GM19238 (cell line): ENCODE data around the gene TNS3.

Source experiments
- DNase-seq: peaks from one replicate; pipeline ENCODE4 v3.0.0; 2011; ENCODE audit warnings: low spot score; ENCODE audit not compliant: insufficient read length

Gene TNS3

DNA sequence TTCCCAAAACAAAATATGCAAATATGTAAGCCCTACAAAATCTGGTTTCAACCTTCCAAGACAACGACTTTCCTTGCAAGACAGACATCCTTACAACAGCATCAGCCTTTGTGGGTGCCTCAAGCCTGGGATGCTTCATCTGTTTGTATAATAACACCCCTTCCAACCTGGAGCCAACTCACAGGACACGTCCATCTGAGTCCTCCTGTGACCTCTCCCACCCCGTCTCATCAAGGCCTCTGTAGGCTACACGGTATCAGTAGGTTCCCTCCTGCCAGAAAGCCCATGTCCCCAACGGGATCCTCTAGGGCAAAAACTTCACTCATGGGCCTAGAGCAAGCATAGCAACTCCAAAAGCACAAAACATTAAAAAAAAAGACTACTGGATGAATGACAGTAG is 173.2 kb downstream of the TNS3 start:
- no peak for DNase-seq

DNA sequence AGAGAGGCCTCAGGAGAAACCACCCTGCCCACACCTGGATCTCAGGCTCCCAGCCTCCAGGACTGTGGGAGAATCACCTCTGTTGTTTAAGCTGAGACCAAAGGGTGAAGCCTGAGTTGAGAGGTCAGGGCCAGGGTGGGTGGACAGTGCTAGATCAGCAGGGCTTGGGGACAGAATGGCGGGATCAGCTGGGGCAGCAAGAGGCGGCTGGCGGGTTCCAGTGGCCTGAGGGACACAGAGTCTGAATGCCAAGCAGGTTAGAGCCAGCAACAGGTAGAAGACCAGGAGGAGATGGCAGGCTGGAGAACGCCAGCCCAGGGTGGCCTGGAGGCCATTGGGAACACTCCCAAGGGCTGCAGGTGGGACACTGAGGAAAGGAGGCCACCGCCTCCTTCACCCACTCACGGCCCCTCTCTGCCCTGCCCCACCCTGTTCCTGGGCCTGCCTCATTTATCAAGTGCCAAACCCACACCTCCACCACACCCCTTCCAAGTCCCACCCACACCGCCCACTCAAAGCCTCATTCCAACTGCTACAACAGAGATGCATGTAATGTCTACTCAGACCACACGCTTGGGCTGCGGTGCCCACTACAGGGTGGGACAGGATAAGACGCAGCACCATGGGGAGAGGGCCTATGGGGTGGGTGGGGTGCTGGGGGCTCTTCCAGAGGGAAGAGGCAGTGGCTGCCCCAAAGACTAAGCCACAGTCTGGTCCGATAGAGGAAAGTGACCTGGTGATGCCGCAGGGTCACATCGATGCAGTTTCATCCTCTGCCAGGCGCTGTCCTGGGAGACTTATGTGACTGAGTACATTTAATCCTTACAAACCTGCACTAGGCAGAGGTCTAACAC is 173.9 kb downstream of the TNS3 start:
- no peak for DNase-seq

DNA sequence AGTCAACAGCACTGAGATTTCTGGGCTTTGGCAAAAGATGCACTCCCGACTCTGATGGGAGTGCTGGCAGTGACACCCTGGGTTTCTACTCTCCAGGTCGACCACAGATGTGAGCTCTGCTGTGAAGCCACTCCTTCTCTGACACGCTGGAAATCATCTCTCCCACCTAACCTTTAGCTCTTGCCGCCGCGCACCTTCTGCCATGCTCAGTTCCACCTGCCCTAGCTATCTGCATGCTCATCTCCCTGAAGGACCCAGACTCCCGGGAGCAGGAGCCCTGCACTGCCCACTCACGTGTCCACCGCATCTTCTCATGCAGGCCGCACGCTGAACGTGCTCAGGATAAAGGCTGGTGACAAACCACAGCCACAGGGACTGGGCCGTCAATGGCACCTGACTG is 174.8 kb downstream of the TNS3 start:
- no peak for DNase-seq

DNA sequence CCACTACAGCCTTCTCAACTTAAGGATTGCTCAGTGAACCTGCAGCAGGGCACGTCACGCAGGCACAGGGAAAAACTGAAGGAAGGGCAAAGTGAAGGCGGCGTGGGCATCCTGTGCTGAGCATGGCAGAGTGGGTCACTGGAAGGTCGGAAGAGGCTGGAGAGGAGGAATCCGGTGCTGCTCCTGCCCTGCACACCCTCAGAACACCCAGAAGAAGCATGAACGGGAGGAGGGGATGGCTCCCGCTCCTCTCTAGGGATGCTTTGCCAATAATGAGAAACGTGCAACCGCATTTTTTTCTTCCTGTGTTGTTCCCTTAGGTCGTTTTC is 175.1 kb downstream of the TNS3 start:
- no peak for DNase-seq

DNA sequence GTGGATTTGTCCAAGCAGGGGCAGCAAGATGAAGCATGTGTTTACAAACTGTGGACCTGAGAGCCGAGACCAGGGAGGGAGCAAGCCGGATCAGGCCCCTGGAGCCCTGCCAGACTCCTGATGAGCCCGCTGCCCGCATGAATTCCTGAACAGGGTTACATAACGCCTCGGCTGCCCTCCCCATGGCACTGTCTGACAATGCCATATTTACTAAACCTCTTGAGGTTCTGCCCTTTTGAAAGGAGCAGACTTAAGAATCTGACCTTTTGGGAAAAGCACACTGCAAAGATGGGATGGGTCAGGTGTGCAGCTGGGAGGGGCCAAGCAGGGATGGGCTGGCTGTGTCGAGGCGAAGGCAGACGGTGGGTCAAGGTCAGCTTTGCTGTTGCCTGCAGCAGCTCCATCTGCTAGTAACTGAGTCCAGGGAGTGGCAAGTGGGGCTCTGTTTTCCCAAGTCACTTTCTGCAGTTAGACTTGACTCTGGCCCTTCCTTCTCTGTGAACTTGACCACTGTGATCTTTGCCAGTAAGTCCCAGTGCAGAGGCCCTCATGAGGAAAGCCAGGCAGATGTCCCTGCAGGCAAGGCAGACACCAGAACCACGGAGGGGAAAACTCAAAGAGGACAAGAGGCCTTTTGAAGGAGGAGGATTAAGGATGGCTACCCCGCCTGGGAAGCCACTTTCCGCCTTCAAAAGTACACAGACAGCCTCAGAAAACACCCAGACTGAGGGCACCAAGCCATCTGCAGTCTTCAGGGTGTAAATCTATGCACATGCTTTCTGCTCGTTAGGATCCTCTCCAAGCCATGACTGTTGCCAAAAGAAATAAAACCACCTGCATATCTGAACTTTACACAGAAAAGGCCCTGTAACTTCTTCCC is 175.8 kb downstream of the TNS3 start:
- no peak for DNase-seq

DNA sequence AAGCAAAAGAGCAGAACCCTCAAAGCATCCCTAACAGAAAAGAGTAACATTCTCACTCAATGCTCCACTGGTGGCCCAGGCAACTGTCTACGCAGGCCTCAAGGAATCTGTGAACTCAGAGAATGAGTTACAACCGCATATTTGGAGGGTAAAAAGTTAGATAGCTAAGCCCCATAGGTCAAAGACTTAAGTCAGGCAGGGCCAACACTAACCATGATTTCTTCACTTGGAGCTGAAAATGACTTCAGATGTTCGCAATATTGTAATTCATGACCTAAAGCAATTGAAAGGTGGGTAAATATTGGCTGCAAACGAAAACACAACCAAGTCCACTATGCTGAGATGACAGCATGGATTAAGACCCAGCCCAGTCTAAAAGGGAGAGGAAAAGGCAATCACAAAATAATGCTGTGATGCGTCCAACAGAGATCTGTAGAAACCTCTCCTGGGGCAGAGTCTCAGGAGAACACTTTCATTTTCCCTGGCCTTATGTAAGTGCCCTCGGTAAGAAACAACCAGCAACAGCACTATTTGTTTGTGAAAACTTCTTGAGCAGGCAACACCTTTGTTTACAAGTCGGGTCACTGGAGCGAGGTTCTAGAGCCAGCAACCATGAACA is 176.5 kb downstream of the TNS3 start:
- no peak for DNase-seq

DNA sequence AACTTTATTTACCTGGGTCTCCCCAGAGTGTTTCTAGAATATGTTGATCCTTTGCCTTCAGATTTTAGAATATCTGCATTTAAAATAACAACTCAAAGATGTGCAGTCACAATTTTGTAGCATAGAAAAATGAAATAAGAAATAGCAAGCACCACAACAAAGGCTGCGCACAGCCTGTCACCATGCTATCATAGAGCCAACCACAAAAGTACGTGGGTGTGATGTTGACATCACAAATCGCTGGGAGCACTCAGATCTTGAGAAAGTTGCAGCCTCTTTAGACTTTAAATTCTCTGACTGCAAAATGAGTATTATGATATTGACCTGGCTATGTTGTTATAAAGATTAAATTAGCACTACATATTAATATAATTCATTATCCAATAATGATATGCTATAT is 177.9 kb downstream of the TNS3 start:
- no peak for DNase-seq

DNA sequence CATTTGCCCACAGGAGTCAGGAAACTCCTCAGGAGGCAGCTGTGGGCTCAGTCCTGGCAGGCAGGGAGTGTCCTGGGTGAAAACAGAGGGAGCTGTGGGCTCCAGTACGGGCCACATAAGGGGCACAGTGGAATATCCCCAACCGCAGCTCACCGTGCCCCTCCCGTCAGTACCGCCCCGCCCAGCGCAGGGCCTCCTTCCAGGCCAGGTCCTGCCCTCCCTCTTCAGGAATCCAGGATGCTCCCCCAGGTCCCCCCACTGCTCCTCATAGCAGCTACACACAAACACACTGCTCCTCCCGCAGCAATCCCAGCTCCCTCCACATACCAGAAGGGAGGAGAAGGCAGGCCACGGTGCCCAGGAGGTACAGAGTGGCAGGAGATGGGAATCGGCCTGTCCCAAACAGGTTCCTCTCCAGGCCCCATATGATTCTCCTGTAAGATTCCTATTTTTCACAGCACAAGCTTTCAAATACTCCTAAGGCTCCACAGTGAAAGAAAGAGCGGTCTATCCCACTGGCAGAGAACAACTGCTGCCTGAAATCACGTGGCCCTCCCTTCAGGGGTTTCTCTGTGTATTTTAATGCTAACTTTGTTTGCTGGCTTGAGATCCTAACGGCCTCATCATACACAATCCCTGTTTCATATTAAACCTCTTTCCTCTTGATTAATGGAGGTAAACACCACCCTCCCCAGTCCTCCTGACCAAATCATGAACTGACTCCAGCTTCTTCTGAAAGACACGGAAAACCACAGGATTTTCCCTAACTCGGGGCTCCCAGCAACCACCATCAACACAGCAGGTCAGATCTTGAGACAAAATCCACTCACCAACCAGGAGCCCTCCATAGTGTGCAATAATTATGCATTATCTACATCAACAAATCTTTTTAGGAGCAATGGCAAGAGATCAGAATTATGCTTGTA is 178.7 kb downstream of the TNS3 start:
- no peak for DNase-seq

DNA sequence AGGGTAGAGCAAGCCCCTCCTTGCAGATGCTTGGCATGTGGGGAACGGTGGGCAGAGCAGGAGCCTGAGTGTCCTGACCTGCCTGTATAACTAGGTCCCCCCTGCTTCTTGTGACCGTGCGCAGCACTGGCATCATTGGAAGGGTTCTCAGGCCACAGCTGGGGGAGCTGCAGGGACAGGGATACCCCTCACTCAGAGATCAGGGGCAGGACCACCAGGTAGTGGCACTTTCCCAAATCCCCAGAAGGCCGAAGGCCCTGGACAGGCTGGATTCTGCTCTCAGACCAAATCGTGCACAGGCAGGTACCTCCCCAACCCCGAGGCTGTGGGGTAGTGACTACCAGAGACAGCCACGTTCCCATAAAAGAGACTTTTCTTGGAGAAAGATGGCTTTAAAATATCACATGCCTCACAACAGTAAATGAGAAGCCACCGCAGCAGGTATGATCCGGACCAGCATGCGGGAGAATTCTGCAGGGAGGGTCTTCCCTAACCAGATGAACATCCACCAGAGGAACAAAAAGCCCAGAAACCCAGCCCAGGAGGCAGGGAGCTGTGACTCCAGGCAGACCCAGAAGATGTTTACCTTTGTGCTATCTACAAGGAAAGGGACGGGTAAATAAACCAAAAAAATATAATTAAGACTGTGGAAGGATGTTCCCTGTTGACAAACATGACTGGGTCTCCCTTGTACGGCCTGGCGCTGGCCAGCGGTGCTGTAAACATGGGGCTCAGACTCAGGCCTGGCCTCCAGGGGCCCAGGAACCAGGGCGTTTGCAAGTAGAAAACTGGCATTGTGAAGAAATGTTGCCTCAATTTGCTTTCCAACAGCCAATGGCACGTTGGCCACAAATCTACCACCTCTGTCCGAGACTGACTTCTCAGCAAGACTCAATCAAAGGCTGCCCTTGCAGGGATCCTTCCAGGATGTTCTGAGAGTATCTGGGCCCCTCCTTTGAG is 180.0 kb downstream of the TNS3 start:
- no peak for DNase-seq

DNA sequence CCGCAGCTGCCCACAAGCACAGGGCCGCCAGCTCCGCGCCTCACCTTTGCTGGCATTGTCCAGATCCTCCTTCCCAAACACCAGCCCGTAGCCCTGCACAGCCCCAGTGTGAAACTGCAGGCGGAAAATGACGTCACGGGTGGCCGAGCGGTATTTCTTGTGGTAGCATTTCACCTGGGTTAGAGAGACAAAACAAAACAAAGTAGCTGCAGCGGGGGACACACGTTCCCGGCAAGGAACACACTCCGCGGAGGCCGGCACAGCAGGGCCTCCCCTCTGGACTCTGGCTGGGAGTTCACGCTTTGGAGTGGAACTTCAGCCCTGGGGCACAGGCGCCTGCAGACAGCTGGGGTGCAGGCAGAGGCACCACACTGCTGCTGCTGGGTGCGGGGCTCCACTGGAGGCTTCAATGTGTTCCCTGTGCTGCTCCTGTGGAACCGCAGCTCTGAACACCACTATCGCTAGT is 181.1 kb downstream of the TNS3 start:
- no peak for DNase-seq

DNA sequence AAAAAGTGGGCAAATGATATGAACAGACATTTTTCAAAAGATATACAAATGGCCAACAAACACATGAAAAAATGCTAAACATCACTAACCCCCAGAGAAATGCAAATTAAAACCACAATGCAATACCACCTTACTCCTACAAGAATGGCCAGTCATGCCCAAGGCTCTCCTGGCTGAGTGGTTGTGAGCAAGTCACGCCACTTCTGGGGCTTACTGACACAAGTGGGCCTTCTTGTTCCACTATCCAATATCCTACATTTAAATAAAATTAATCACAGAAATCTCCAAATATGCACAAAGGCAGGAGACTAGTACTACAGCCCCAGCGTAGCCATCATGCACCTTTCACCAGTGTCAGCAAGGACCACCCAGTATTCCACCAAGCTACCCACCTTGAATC is 181.9 kb downstream of the TNS3 start:
- no peak for DNase-seq

DNA sequence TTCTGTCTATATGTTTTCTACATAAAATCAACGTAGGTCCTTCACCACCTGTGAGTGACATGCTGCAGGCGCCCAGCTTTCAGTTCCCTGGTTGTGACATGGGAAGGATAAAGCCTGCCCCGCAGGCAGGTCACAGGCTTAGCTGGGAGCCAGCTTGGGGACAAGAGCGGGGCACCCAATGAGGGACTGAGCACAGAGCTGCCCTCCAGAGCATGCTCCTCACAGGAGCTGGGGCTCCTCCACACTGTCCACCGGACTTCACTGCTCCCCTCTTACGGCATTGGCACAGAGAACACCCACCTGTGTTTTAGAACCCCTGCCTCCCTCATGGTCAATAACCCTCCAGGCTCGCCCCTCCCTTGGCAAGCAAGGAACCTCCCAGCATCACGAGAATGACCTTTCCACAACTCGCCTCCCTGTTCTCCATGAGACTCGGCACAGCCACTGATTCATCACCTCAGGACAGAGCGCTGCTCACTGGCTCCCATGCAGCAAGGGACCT is 187.1 kb downstream of the TNS3 start:
- DNase-seq = no peak

DNA sequence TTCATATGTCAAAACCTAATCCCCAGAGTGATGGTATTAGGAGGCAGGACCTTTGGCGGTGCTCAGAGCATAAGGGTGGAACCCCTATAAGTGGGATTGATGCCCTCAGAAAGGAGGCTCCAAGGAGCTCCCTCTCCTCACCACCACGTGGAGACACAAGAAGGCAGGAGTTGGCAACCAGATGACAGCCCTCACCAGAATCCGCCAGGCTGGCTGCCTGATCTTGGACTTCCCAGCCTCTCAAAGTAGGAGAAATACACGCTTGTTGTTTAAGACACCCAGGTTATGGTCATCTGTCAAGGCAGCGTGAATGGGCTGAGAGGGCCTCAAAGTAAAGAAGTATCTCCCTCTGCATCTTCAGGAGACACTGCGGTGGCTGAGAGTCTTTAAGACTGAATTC is 187.7 kb downstream of the TNS3 start:
- DNase-seq = no peak

DNA sequence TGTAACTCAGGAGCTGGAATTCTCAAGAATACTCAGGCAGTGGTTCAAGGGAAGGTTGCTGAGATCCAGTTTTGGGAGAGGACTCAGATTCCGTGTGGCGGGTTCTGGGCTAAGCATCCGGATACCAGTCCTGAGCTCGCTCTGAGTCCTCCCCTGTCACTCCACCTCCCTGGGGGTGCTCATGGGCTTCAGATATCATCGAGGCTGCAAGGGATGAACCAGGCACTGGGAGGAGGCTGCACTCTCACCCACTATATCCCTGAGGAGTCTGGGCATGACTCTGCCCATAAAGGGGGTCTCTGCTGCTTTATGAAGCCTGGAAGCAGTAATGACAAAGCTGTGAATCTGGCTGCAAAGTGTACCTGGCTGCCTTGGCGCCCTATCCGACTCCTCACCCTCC is 188.5 kb downstream of the TNS3 start:
- DNase-seq = no peak

DNA sequence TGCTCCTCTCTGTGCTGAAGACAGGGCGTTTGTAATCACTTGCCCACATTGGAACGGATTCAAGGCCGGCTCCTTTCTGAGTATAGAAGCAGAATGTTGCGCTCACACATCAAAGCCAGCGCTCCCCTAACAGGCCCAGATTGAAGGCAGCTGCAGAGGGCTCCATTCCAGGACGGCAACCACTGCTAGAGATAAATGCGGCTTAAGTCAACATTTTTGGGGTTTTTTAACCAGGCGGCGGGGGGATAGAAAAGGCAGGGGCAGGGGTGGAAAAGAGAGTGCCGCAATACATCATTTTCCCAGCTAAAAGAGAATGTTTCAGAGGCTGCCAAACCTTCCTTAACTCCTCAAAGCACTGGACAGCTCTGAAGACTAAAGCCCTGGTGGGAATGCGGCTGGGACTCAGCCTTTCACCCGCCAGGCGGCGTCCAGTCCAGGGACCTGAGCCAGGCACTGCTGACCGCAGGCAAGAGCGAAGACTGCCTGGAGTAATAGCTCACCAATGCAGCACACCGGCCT is 189.6 kb downstream of the TNS3 start:
- no peak for DNase-seq

DNA sequence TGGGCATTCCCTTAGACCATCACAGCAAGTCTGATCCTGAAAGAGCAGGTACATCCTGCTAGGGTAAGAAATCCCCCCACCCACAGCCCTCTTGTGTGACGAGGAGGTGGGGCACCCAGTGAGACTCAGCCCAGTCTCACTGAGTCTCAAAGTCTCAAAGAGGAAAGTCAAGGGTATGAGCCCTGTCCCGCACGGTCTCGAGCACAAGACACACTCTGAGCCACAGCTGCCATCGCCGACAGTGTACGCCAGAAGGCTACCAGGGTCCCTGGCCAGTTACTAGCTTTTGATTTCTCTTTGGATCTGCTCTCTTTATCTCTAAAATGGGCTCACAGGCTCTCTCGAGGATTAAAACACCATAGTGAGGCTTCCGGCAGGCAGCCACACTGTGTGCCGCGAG is 190.2 kb downstream of the TNS3 start:
- no peak for DNase-seq

DNA sequence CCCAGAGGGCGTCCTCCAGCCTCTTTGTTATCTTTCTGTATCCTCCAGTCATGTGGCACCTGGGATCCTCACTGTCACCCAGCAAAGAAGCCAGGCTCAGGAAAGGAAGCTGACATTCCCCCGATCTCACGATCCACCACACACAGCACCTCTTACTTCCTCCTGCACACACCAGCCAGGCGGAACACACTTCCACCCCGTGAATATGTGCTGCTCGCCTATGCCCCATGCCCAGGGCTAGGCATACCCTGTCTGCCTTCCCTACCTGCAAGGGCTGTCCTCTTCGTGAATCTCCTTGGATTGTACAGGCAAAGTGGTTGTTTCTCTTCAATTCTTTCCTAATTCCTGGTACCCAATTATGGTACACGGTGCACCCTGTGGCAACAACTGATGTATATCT is 191.0 kb downstream of the TNS3 start:
- DNase-seq = no peak

DNA sequence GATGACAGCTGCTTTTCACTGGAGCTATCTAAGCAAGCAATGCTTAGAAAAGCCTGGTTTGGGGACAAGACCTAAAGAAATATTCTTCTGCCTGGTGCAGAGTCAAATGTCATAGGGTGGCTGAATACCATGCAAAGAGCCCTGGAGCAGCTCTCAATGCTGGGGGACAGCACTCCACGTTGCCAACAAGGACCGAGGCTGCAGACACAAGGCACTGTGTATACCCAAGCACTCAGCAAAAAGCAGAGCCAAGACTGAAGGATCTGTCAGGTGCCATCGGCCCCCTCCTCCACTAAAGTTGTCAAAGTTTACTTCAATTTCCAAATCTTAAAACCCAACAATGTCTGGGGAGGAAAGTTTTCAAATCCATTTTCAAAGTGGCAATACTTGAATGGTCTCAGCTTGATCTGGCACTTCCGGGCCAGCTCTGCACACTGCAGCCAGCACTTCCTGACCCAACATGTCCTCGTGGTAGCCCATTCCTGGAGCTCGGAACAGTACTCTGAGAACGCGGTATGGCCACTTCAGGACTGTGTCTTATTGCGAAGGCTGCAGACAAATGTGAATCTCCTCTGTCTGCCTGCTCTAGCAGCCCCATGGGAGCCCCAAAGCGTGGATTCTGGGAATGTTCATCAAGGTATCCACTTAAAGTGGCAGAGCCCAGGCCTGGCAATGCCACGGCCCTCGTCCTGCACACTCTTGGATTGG is 191.8 kb downstream of the TNS3 start:
- no peak for DNase-seq
